Mucosa of descending colon (tissue), 3 donors: ENCODE data around the gene TMEM233. TPM values are rescaled to one million over a fixed set of nuclear protein-coding genes. Genes with fewer than 3 reads are reported as not detected.

Source experiments
- ATAC-seq: fragments of 200-7000 bp; cut with Tn5 transposase; one replicate; pipeline ENCODE4 v1.9.1; 2020; ENCODE audit warnings: mild to moderate bottlenecking, moderate library complexity
- DNase-seq, 3 donors: peaks; one replicate each; pipeline ENCODE4 v3.0.0-alpha.2; 2020
- H3K36me3 ChIP-seq: fragments of 200-600 bp; one replicate; pipeline ENCODE4 v1.8.0; 2021; ENCODE audit warnings: low read depth, mild to moderate bottlenecking
- H3K4me1 ChIP-seq: fragments of 200-600 bp; one replicate; pipeline ENCODE4 v1.8.0; 2021; ENCODE audit warnings: low read depth, mild to moderate bottlenecking
- H3K4me3 ChIP-seq: fragments of 200-600 bp; one replicate; pipeline ENCODE4 v1.8.0; 2021; ENCODE audit warnings: mild to moderate bottlenecking
- H3K9me3 ChIP-seq: fragments of 200-600 bp; one replicate; pipeline ENCODE4 v1.8.0; 2021; ENCODE audit warnings: mild to moderate bottlenecking
- CTCF ChIP-seq: fragments of 200-600 bp; IDR thresholded peaks from one replicate; pipeline ENCODE4 v1.8.0; 2022; ENCODE audit warnings: antibody characterized with exemption, mild to moderate bottlenecking
- intact Hi-C, 2 donors: fragments of 100-400 bp; cut with DNase I in 1 of 2; cut with micrococcal nuclease in 1 of 2; formaldehyde crosslinking; loops; one replicate each; pipeline versions ENCODE4 v1.11.0 to v1.11.1; 2022; cut with DNase I, micrococcal nuclease
- total RNA-seq, 3 donors: library from RNA; stranded (reverse); fragmentation: NEBNext Ultra II Directional in 2 of 3; extraction: Animal tissue kit (Norgen Biotek cat#: 25700) in 2 of 3; gene quantifications; one replicate each; pipeline versions ENCODE4 v1.2.1 to v1.2.4, GENCODE V29; 2021 to 2023
- donor health status: DM: no; HTN: no; CAD: no; lungs with moderate emphysema.
- donor health status: DM: no; HTN: no; CAD: no.
- donor health status: DM: no; HTN: yes; CAD: no.

TMEM233 gene
- total RNA-seq, 3 donors from 2014 or later: 0.27 to 0.63 TPM; not detected in 1

GRCh38 chr12:119683816-119684215, 90.2 kb downstream of the TMEM233 start:
- intact Hi-C loops: no loop called here
- no peak for TF ChIP-seq CTCF
- Histone ChIP-seq H3K9me3 (no peaks in the 10 kb centered on the region), H3K4me1 (peaks cover 57% of the 10 kb centered on the region), H3K36me3 (no peaks in the 10 kb centered on the region), H3K4me3 (no peak overlapping the region)
- ATAC-seq (peak; percentile 49), DNase-seq (no peak)

GRCh38 chr12:119684711-119685369, 91.3 kb downstream of the TMEM233 start:
- Histone ChIP-seq H3K4me1 (peaks cover 46% of the 10 kb centered on the region), H3K36me3 (no peaks in the 10 kb centered on the region)
- ATAC-seq: peak; percentile 50

GRCh38 chr12:119685375-119685774, 91.8 kb downstream of the TMEM233 start:
- ATAC-seq (no peak), DNase-seq (no peak)
- no peak for TF ChIP-seq CTCF
- H3K4me1 ChIP-seq: peaks cover 41% of the 10 kb centered on the region
- no peaks in the 10 kb centered on the region for H3K9me3 ChIP-seq
- H3K4me3 ChIP-seq: no peak overlapping the region
- intact Hi-C loops: no loop called here
- H3K36me3 ChIP-seq: no peaks in the 10 kb centered on the region

More at GRCh38 chr12:119684711-119685369, 91.3 kb downstream of the TMEM233 start:
- no peak for TF ChIP-seq CTCF
- Histone ChIP-seq H3K9me3 (no peaks in the 10 kb centered on the region), H3K4me3 (no peak overlapping the region)
- DNase-seq: no peak
- intact Hi-C loops: no loop called here

GRCh38 chr12:119686355-119686754, 92.8 kb downstream of the TMEM233 start:
- H3K4me1 ChIP-seq: peaks cover 31% of the 10 kb centered on the region
- no peaks in the 10 kb centered on the region for H3K9me3 ChIP-seq
- DNase-seq (no peak), ATAC-seq (no peak)
- no peaks in the 10 kb centered on the region for H3K36me3 ChIP-seq
- H3K4me3 ChIP-seq: no peak overlapping the region
- TF ChIP-seq CTCF: no peak
- intact Hi-C loops: no loop called here

- H3K36me3 ChIP-seq: no peaks in the 10 kb centered on the region
Measured at GRCh38 chr12:119686776-119687175, 93.2 kb downstream of the TMEM233 start.

More at GRCh38 chr12:119686776-119687175, 93.2 kb downstream of the TMEM233 start:
- ATAC-seq (no peak), DNase-seq (no peak)
- H3K9me3 ChIP-seq: no peaks in the 10 kb centered on the region
- H3K4me3 ChIP-seq: no peak overlapping the region
- intact Hi-C loops: no loop called here
- TF ChIP-seq CTCF: no peak
- H3K4me1 ChIP-seq: peaks cover 29% of the 10 kb centered on the region
